Ramos (cell line): Measurements from ENCODE around the gene TMEM248.
"Not testable (repeated sequence)": the region's sequence is repeated elsewhere in the genome, so short reads cannot be mapped to it uniquely, and the experiment has no call there.

Source experiments
- in situ Hi-C: fragments of 300-500 bp; cut with MboI; formaldehyde crosslinking; loops from one replicate; pipeline ENCODE4 v1.14.3; 2022; ENCODE audit warnings: low sequenced_read_pairs; ENCODE audit not compliant: unreplicated experiment

Gene TMEM248, protein sequence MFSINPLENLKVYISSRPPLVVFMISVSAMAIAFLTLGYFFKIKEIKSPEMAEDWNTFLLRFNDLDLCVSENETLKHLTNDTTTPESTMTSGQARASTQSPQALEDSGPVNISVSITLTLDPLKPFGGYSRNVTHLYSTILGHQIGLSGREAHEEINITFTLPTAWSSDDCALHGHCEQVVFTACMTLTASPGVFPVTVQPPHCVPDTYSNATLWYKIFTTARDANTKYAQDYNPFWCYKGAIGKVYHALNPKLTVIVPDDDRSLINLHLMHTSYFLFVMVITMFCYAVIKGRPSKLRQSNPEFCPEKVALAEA

GRCh38 chr7:66920769-66921395 is at the start of gene TMEM248:
TMEM248 (plus strand) TSS chr7:66921225; CDS start chr7:66941866, 20,641 bp downstream.
- in situ Hi-C loops, result no loop called here

GRCh38 chr7:66873476-66873875 is 47.5 kb upstream of the TMEM248 start:
- in situ Hi-C loops, result no loop called here

- in situ Hi-C loops, result no loop called here
Observed at GRCh38 chr7:66877577-66878300, 43.3 kb upstream of the TMEM248 start.

DNA sequence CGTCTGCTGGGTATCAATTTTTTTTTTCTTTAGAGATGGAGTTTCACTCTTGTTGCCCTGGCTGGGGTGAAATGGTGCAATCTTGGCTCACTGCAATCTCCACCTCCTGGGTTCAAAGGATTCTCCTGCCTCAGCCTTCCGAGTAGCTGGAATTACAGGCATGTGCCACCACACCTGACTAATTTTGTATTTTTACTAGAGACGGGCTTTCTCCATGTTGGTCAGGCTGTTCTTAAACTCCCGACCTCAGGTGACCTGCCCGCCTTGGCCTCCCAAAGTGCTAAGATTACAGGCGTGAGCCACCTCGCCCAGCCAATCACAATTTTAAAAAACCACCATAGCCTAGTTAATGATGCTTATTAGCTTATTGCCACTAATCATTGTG is 42.7 kb upstream of the TMEM248 start:
- in situ Hi-C loops, result not testable (repeated sequence)

DNA sequence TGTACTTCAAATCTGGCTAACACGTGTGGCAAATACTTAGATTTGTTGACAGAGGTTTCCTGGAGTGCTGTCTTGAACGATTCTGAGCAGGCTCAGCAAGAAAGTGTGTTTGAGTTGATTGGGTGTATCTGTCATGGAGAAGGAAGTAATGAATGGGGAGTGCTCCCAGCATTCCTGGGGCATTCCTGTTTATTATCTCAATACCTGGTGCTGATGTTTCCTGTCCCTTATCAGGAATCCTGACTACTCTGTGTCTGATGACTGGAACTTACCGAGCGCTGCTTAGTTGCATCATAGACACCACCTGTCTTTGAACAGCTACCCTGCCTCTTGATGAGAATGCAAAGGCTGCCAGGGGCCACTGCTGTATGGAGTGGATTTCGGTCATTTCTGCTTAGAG is 41.0 kb upstream of the TMEM248 start:
- in situ Hi-C loops, result no loop called here

DNA sequence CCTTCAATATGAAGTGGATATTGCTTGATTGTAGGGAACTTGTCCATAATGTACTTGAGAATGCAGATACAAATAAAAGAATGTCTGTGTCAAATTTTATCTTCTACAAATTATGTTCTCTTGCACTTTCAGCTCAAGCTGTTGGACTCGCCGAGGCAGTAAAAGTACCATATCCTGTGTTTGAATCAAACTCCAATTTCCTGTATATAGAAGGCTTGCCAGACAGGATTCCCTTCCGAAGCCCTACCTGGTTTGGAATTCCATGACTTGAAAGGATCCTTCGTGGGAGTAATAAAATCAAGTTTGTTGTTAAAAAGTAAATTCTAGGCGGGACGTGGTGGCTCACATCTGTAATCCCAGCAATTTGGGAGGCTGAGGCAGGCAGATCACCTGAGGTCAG is 40.4 kb upstream of the TMEM248 start:
- in situ Hi-C loops, result not testable (repeated sequence)

GRCh38 chr7:66883716-66884115 is 37.3 kb upstream of the TMEM248 start:
- in situ Hi-C loops, result no loop called here

GRCh38 chr7:66884556-66884955 is 36.5 kb upstream of the TMEM248 start:
- in situ Hi-C loops, result not testable (repeated sequence)

DNA sequence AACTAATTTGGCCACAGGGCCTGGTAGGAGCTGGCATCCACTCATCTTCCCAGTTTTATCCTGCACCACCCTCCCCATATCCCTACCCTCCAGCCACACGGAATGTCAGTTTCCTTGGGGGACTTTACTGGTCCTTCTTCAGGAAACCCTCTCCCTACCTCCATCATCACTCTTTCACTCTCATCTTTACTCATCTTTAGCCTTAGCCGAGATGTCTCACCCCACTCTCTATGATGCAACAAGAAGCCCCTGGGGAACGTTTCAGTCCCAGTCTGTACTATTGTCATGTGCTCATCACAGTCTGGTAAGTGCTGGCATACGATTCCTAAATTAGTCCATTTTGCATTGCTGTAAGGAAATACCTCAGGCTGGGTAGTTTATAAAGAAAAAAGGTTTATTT is 34.9 kb upstream of the TMEM248 start:
- in situ Hi-C loops, result no loop called here

- in situ Hi-C loops, result not testable (repeated sequence)
Observed at GRCh38 chr7:66888223-66888622, 32.8 kb upstream of the TMEM248 start.

- in situ Hi-C loops, result no loop called here
Observed at GRCh38 chr7:66894463-66895080, 26.5 kb upstream of the TMEM248 start.

GRCh38 chr7:66896441-66896840 is 24.6 kb upstream of the TMEM248 start:
- in situ Hi-C loops, result no loop called here

DNA sequence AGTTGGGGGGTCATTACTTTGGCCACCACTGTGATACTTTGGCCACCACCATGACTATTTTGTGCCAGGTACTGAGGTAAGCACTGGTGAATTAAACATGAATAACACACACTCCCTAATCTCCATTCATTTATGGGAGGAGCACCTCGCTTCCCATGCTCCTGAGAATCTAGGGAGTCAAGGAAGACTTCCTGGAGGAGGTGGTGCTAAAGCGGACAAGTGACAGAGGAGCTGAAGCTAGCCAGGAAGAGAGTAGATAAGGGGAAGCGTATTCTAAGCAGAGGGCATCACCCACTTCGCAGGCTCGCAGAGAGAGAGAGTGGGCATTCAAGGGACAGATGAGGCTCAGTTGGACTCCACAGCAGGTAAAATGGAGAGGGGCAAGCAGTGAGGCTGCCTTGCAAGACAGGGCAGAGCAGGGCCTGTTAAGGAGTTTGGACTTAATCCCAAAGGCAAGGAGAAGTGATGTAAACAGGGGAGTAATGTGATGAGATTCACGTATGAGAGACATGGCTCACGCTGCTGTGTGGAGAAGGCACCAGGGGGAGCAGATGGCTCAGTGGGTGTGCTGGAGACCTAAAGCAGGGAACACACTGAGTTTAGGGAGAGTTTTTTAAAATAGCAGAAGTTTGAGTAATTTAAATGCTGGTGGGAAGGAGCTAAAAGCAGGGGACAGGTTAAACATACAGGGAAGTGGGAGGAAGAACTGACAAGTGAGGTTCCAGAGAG is 21.3 kb upstream of the TMEM248 start:
- in situ Hi-C loops, result no loop called here

- in situ Hi-C loops, result no loop called here
Observed at GRCh38 chr7:66901941-66902843, 18.8 kb upstream of the TMEM248 start.

DNA sequence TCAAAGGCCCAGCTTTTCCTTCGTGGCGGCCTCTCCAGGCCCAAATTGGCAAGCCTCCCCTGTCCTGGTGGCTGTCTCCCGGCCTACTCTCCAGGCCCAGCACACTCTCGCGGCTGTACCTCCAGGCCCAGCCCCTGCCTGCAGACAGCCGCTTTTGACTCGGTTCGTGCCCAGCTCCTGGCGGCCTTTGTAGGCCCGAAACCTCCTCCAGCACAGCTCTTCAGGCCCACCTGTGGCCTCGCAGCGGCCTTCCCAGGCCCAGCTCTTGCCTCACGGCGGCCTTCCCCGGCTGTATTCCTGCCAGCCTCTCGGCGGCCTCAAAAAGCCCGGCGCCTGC is 18.2 kb upstream of the TMEM248 start:
- in situ Hi-C loops, result no loop called here

DNA sequence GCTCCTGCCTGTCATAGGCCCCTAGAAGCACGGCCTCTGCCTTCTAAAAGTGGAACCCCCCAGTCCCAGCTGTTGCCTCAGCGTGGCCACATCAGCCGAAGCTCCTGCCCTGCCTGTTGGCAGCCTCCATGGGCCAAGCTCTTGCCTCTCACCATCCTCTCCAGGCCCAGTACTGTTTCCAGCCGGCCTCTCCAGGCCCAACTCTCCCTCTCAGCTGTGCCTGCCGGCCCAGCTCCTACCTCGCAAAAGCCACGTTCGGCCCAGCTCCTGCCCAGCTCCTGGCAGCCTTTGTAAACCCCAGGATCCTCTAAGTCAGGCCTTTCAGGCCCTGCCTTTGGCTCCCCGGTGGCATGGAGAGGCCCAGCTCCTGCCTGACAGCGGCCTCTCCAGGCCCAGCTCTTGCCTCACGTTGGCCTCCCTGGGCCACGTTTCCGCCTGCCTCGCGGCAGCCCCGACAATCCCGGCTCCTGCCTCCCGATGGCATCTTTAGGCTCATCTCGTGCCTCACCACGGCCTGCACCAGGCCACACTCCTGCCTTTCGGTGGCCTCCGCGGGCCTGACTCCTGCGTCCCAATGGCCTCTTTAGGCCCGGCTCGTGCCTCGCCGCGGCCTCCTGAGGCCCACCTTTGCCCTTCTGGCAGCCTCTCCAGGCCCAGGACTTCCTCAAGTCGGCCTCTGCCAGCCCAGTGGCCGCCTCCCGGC is 17.5 kb upstream of the TMEM248 start:
- in situ Hi-C loops, result no loop called here

DNA sequence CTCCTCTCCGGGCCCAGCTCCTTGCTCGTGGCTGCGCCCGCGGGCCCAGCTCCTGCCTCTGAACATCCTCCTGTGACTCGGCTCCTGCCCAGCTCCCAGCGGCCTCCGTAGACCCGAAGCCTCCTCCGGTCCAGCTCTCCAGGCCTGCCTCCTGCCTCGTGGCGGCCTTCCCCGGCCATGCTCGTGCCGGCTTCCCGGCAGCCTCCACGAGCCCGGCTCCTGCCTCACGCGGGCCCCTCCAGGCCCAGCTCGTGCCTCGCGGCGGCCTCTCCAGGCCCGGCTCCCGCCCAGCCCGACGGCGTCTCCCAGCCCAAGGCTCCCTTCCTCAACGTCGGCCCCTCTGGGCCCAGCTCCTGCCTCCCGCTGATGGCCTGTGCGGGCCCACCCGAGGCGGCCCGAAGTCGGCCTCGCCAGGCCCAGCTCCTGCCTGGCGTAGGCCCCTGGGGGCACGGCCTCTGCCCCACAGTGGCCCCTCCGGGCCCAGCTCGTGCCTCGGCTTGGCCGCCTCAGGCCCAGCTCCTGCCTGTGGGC is 16.9 kb upstream of the TMEM248 start:
- in situ Hi-C loops, result no loop called here

DNA sequence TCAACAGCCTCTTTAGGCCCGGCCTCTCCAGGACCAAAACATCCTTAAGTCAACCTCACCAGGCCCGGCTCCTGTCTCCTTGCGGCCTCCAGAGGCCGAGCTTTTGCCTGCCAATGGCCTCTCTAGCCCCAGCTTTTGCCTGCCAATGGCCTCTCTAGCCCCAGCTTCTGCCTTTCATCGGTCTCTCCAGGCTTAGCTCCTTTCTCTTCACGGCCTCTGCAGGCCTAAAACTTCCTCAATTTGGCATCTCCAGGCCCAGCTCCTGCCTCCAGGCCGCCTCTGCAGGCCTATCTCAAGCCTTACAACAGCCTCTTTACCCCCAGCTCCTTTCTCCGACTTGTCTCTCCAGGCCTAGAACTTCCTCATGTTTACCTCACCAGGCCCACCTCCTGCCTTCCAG is 15.7 kb upstream of the TMEM248 start:
- in situ Hi-C loops, result no loop called here

GRCh38 chr7:66905689-66906088 is 15.3 kb upstream of the TMEM248 start:
- in situ Hi-C loops, result no loop called here
